ENCODE measurements around the gene PREX1.

The PREX1 gene

GRCh38 chr20:48604936-48605335 is 222.9 kb downstream of the PREX1 start:
- H3K79me2 ChIP-seq (ENCODE audit: insufficient read depth, low read depth) = no peaks in the 10 kb centered on the region
- no peak for TF ChIP-seq CTCF (conservative IDR thresholded peaks at IDR 0.05; ENCODE audit: low read depth, low read length)
- peaks cover 28% of the 10 kb centered on the region for H3K27me3 ChIP-seq (ENCODE audit: insufficient read depth, low read depth)
- H3K4me3 ChIP-seq (IDR thresholded peaks at IDR 0.05; ENCODE audit: insufficient read depth, low read depth, low read length) = no peak overlapping the region
- no peak overlapping the region for H2AFZ ChIP-seq (ENCODE audit: low read depth)
- no peak overlapping the region for H3K4me2 ChIP-seq
- H3K4me1 ChIP-seq (ENCODE audit: low read depth, poor library complexity, severe bottlenecking) = no peaks in the 10 kb centered on the region
- no peak overlapping the region for H3K27ac ChIP-seq
- H4K20me1 ChIP-seq (ENCODE audit: insufficient read depth) = no peaks in the 10 kb centered on the region
- H3K36me3 ChIP-seq (ENCODE audit: insufficient read depth) = no peaks in the 10 kb centered on the region
- no peak overlapping the region for H3K9ac ChIP-seq

- no peaks in the 10 kb centered on the region for H3K36me3 ChIP-seq (ENCODE audit: insufficient read depth)
- H3K27me3 ChIP-seq (ENCODE audit: insufficient read depth, low read depth) = peaks cover 27% of the 10 kb centered on the region
- H3K9ac ChIP-seq = no peak overlapping the region
- no peak overlapping the region for H2AFZ ChIP-seq (ENCODE audit: low read depth)
- H3K27ac ChIP-seq = no peak overlapping the region
- no peaks in the 10 kb centered on the region for H3K4me1 ChIP-seq (ENCODE audit: low read depth, poor library complexity, severe bottlenecking)
- no peaks in the 10 kb centered on the region for H4K20me1 ChIP-seq (ENCODE audit: insufficient read depth)
- no peak overlapping the region for H3K4me2 ChIP-seq
- no peaks in the 10 kb centered on the region for H3K79me2 ChIP-seq (ENCODE audit: insufficient read depth, low read depth)
- TF ChIP-seq CTCF (conservative IDR thresholded peaks at IDR 0.05; ENCODE audit: low read depth, low read length) = no peak
- no peak overlapping the region for H3K4me3 ChIP-seq (IDR thresholded peaks at IDR 0.05; ENCODE audit: insufficient read depth, low read depth, low read length)
Observed at GRCh38 chr20:48604426-48604825, 223.4 kb downstream of the PREX1 start.

GRCh38 chr20:48603819-48604405 is 223.9 kb downstream of the PREX1 start:
- Histone ChIP-seq H3K4me2 (no peak overlapping the region), H3K27me3 (ENCODE audit: insufficient read depth, low read depth) (peaks cover 29% of the 10 kb centered on the region), H3K27ac (no peak overlapping the region), H3K9ac (no peak overlapping the region), H3K79me2 (ENCODE audit: insufficient read depth, low read depth) (no peaks in the 10 kb centered on the region), H4K20me1 (ENCODE audit: insufficient read depth) (no peaks in the 10 kb centered on the region), H3K4me1 (ENCODE audit: low read depth, poor library complexity, severe bottlenecking) (no peaks in the 10 kb centered on the region), H3K4me3 (IDR thresholded peaks at IDR 0.05; ENCODE audit: insufficient read depth, low read depth, low read length) (no peak overlapping the region), H2AFZ (ENCODE audit: low read depth) (no peak overlapping the region), H3K36me3 (ENCODE audit: insufficient read depth) (no peaks in the 10 kb centered on the region)
- no peak for TF ChIP-seq CTCF (conservative IDR thresholded peaks at IDR 0.05; ENCODE audit: low read depth, low read length)

- Histone ChIP-seq H3K4me2 (no peak overlapping the region), H3K27me3 (ENCODE audit: insufficient read depth, low read depth) (peaks cover 30% of the 10 kb centered on the region), H4K20me1 (ENCODE audit: insufficient read depth) (no peaks in the 10 kb centered on the region)
Observed at GRCh38 chr20:48603116-48603818, 224.5 kb downstream of the PREX1 start.

More at GRCh38 chr20:48603116-48603818, 224.5 kb downstream of the PREX1 start:
- H3K9ac ChIP-seq = no peak overlapping the region
- H3K4me3 ChIP-seq (IDR thresholded peaks at IDR 0.05; ENCODE audit: insufficient read depth, low read depth, low read length) = no peak overlapping the region
- no peak overlapping the region for H2AFZ ChIP-seq (ENCODE audit: low read depth)
- H3K27ac ChIP-seq = no peak overlapping the region
- TF ChIP-seq CTCF (conservative IDR thresholded peaks at IDR 0.05; ENCODE audit: low read depth, low read length) = no peak
- no peaks in the 10 kb centered on the region for H3K79me2 ChIP-seq (ENCODE audit: insufficient read depth, low read depth)
- H3K36me3 ChIP-seq (ENCODE audit: insufficient read depth) = no peaks in the 10 kb centered on the region
- H3K4me1 ChIP-seq (ENCODE audit: low read depth, poor library complexity, severe bottlenecking) = no peaks in the 10 kb centered on the region
